NCI-H446 treated with DMSO at 0.1 percent for 48 hours (cell line): ENCODE results near the gene TGFA.

Source experiments
- DNase-seq: peaks from one replicate; lab custom pipeline; 2025; lab: John Stamatoyannopoulos, UW

Gene TGFA

GRCh38 chr2:70552501-70553333, 909 bp downstream of the TGFA start:
- no peak for DNase-seq

- no peak for DNase-seq
Measured at GRCh38 chr2:70551167-70551566, 2.5 kb downstream of the TGFA start.

GRCh38 chr2:70549962-70550361, 3.7 kb downstream of the TGFA start:
- DNase-seq = no peak

- DNase-seq = no peak
Measured at GRCh38 chr2:70549064-70549710, 4.4 kb downstream of the TGFA start.

GRCh38 chr2:70548233-70548632, 5.4 kb downstream of the TGFA start:
- no peak for DNase-seq

GRCh38 chr2:70546885-70547284, 6.7 kb downstream of the TGFA start:
- DNase-seq = no peak

GRCh38 chr2:70546376-70546775, 7.2 kb downstream of the TGFA start:
- DNase-seq = no peak

GRCh38 chr2:70541481-70542020, 12.1 kb downstream of the TGFA start:
- no peak for DNase-seq

GRCh38 chr2:70537840-70538239, 15.8 kb downstream of the TGFA start:
- no peak for DNase-seq

GRCh38 chr2:70536517-70537055, 17.0 kb downstream of the TGFA start:
- no peak for DNase-seq

- DNase-seq = no peak
Measured at GRCh38 chr2:70535573-70535972, 18.1 kb downstream of the TGFA start.

- no peak for DNase-seq
Measured at GRCh38 chr2:70534183-70534836, 19.3 kb downstream of the TGFA start.

- no peak for DNase-seq
Measured at GRCh38 chr2:70532244-70532935, 21.2 kb downstream of the TGFA start.

- no peak for DNase-seq
Measured at GRCh38 chr2:70531419-70532086, 22.1 kb downstream of the TGFA start.

GRCh38 chr2:70529610-70530009, 24.0 kb downstream of the TGFA start:
- DNase-seq = no peak

GRCh38 chr2:70528929-70529328, 24.7 kb downstream of the TGFA start:
- no peak for DNase-seq

- DNase-seq = no peak
Measured at GRCh38 chr2:70528276-70528675, 25.4 kb downstream of the TGFA start.

- DNase-seq = no peak
Measured at GRCh38 chr2:70527447-70528080, 26.1 kb downstream of the TGFA start.

- DNase-seq = no peak
Measured at GRCh38 chr2:70526126-70526525, 27.5 kb downstream of the TGFA start.

- no peak for DNase-seq
Measured at GRCh38 chr2:70525032-70525431, 28.6 kb downstream of the TGFA start.
